H1 (cell line): ENCODE results near the gene MROH7. TPM values are rescaled to one million over a fixed set of nuclear protein-coding genes. Genes with fewer than 3 reads are reported as not detected.

Experiments used
- CTCF ChIA-PET: fragments of 300-600 bp; sonication (Branson Sonifier 250); formaldehyde crosslinking; loops from one replicate; lab custom pipeline; 2021; ENCODE audit not compliant: partially characterized antibody; lab: Charles Lee
- POLR2A ChIA-PET: fragments of 300-600 bp; sonication (Branson Sonifier 250); formaldehyde crosslinking; loops from one replicate; lab custom pipeline; 2021; ENCODE audit warnings: inconsistent platforms; ENCODE audit not compliant: partially characterized antibody; lab: Charles Lee
- DNase-seq, 2 experiments: peaks; one replicate each; pipeline versions ENCODE4 v3.0.0 to v3.0.0-alpha.2; 2010 to 2022; ENCODE audit warnings: low spot score in 2 of 2, low read depth in 1 of 2, mixed read lengths in 1 of 2
- FAIRE-seq: peaks from 2 replicates; lab custom pipeline; 2011; peaks lifted over from hg19 to GRCh38; lab: Jason Lieb, UNC
- H2AFZ ChIP-seq: 2 replicates; pipeline ENCODE4 v1.8.1; 2012; ENCODE audit warnings: low read length, inconsistent platforms
- H2AK5ac ChIP-seq: 2 replicates; pipeline ENCODE4 v1.6.1; 2013; ENCODE audit warnings: low read depth, low read length
- H2BK120ac ChIP-seq: replicated peaks from 2 replicates; pipeline ENCODE3; 2013; ENCODE audit warnings: low read depth, low read length, inconsistent platforms
- H2BK12ac ChIP-seq: 2 replicates; pipeline ENCODE4 v1.6.1; 2013; ENCODE audit warnings: low read depth, low read length
- H2BK15ac ChIP-seq: 2 replicates; pipeline ENCODE4 v1.6.1; 2013; ENCODE audit warnings: low read length
- H2BK20ac ChIP-seq: 2 replicates; pipeline ENCODE4 v1.6.1; 2013; ENCODE audit warnings: low read length
- H2BK5ac ChIP-seq: 2 replicates; pipeline ENCODE4 v1.6.1; 2013; ENCODE audit warnings: low read depth, low read length
- H3K14ac ChIP-seq: 2 replicates; pipeline ENCODE4 v1.6.1; 2013; ENCODE audit warnings: inconsistent platforms; ENCODE audit not compliant: insufficient read length
- H3K18ac ChIP-seq: 2 replicates; pipeline ENCODE4 v1.6.1; 2013; ENCODE audit warnings: low read length; ENCODE audit errors: extremely low read depth
- H3K23ac ChIP-seq: 2 replicates; pipeline ENCODE4 v1.6.1; 2013; ENCODE audit warnings: inconsistent platforms; ENCODE audit not compliant: insufficient read length
- H3K23me2 ChIP-seq: 2 replicates; pipeline ENCODE4 v1.6.1; 2013; ENCODE audit warnings: low read depth, low read length
- H3K27ac ChIP-seq: 2 replicates; pipeline ENCODE4 v1.6.1; 2011; ENCODE audit warnings: low read depth, low read length, inconsistent platforms
- H3K27me3 ChIP-seq, 4 experiments: replicated peaks in 1 of 4; 1 replicate in 1 of 4; 2 replicates in 3 of 4; pipeline versions ENCODE4 v1.6.1 to v1.8.1; 2011 to 2013; ENCODE audit warnings: low read length in 3 of 4, mild to moderate bottlenecking in 3 of 4, inconsistent platforms in 2 of 4, mixed read lengths in 2 of 4, moderate library complexity in 1 of 4; ENCODE audit not compliant: control insufficient read depth in 3 of 4, insufficient read depth in 3 of 4; ENCODE audit errors: extremely low read depth in 1 of 4
- H3K36me3 ChIP-seq, 4 experiments: 2 replicates each; pipeline versions ENCODE4 v1.6.1 to v1.8.1; 2011 to 2013; ENCODE audit warnings: mild to moderate bottlenecking in 4 of 4, low read length in 3 of 4, moderate library complexity in 2 of 4, control low read depth in 1 of 4, inconsistent platforms in 1 of 4; ENCODE audit not compliant: insufficient read depth in 4 of 4, control insufficient read depth in 2 of 4
- H3K4ac ChIP-seq: replicated peaks from 2 replicates; pipeline ENCODE3; 2013; ENCODE audit warnings: low read length, low read depth, mixed read lengths, inconsistent platforms; ENCODE audit not compliant: insufficient read length
- H3K4me1 ChIP-seq, 4 experiments: replicated peaks in 1 of 4; 1 replicate in 1 of 4; 2 replicates in 3 of 4; pipeline versions ENCODE4 v1.6.1 to v1.8.1; 2011 to 2013; ENCODE audit warnings: low read length in 3 of 4, inconsistent platforms in 2 of 4, mixed read lengths in 1 of 4; ENCODE audit not compliant: insufficient read depth in 4 of 4, control insufficient read depth in 3 of 4
- H3K4me2 ChIP-seq, 2 experiments: 2 replicates each; pipeline versions ENCODE4 v1.6.1 to v1.8.1; 2011 to 2013; ENCODE audit warnings: low read depth in 2 of 2, low read length in 2 of 2, control low read depth in 1 of 2, inconsistent platforms in 1 of 2, mild to moderate bottlenecking in 1 of 2; ENCODE audit not compliant: insufficient read depth in 1 of 2
- H3K4me3 ChIP-seq, 4 experiments: fragments of 200-600, 300-600 bp in 1 of 4; sonication (generic), shearing (Covaris generic), sonication (Bioruptor Twin) in 1 of 4; 2 replicates each; pipeline versions ENCODE4 v1.5.1 to v1.8.1; 2011 to 2016; ENCODE audit warnings: low read length in 4 of 4, low read depth in 3 of 4, control low read depth in 2 of 4, inconsistent platforms in 2 of 4, mild to moderate bottlenecking in 2 of 4, mixed read lengths in 1 of 4, moderate library complexity in 1 of 4; ENCODE audit not compliant: insufficient read depth in 2 of 4; ENCODE audit errors: extremely low read depth in 1 of 4
- H3K56ac ChIP-seq: replicated peaks from 2 replicates; pipeline ENCODE3; 2013; ENCODE audit warnings: low read depth, mild to moderate bottlenecking, mixed read lengths, low read length, inconsistent platforms; ENCODE audit not compliant: insufficient read length
- H3K79me1 ChIP-seq: 2 replicates; pipeline ENCODE4 v1.6.1; 2013; ENCODE audit warnings: low read depth, low read length, control low read depth
- H3K79me2 ChIP-seq, 2 experiments: 2 replicates each; pipeline versions ENCODE4 v1.6.1 to v1.8.1; 2012 to 2013; ENCODE audit warnings: low read length in 2 of 2, mild to moderate bottlenecking in 2 of 2, inconsistent platforms in 1 of 2; ENCODE audit not compliant: insufficient read depth in 2 of 2, control insufficient read depth in 1 of 2
- H3K9ac ChIP-seq, 4 experiments: replicated peaks in 1 of 4; 1 replicate in 1 of 4; 2 replicates in 3 of 4; pipeline versions ENCODE4 v1.6.1 to v1.8.1; 2011 to 2013; ENCODE audit warnings: low read depth in 3 of 4, low read length in 3 of 4, control low read depth in 2 of 4, mild to moderate bottlenecking in 2 of 4, moderate library complexity in 2 of 4, inconsistent platforms in 1 of 4; ENCODE audit errors: extremely low read depth in 1 of 4
- H3K9me3 ChIP-seq, 2 experiments: 2 replicates each; pipeline versions ENCODE4 v1.6.1 to v1.8.1; 2012 to 2013; ENCODE audit warnings: mild to moderate bottlenecking in 2 of 2, moderate library complexity in 2 of 2, control low read depth in 1 of 2, inconsistent platforms in 1 of 2, low read depth in 1 of 2, low read length in 1 of 2, mixed read lengths in 1 of 2; ENCODE audit not compliant: insufficient read depth in 2 of 2
- H4K20me1 ChIP-seq, 2 experiments: replicated peaks in 1 of 2; 2 replicates each; pipeline versions ENCODE3 to v1.8.1; 2011 to 2013; ENCODE audit warnings: inconsistent platforms in 2 of 2, low read length in 2 of 2, mild to moderate bottlenecking in 1 of 2; ENCODE audit not compliant: insufficient read depth in 2 of 2, control insufficient read depth in 1 of 2
- H4K5ac ChIP-seq: 2 replicates; pipeline ENCODE4 v1.6.1; 2013; ENCODE audit warnings: low read length, low read depth, mixed read lengths, inconsistent platforms; ENCODE audit not compliant: insufficient read length
- H4K8ac ChIP-seq: 2 replicates; pipeline ENCODE4 v1.8.0; 2013; ENCODE audit warnings: mild to moderate bottlenecking, moderate library complexity, low read length, inconsistent platforms; ENCODE audit not compliant: insufficient read depth; ENCODE audit errors: extremely low read depth
- H4K91ac ChIP-seq: replicated peaks from 2 replicates; pipeline ENCODE3; 2013; ENCODE audit warnings: low read length, mixed read lengths, inconsistent platforms; ENCODE audit not compliant: insufficient read length
- EZH2 ChIP-seq: fragments of 200-600 bp; sonication (generic); IDR thresholded peaks from 2 replicates; pipeline ENCODE4 v1.7.1; 2012; ENCODE audit warnings: low read depth, mild to moderate bottlenecking, moderate library complexity, low read length, inconsistent platforms; ENCODE audit not compliant: severe bottlenecking
- NRF1 ChIP-seq: IDR thresholded peaks from 2 replicates; pipeline ENCODE4 v1.6.1; 2011; ENCODE audit warnings: mild to moderate bottlenecking, low read depth, low read length, improper control_type of control experiment
- SIRT6 ChIP-seq: IDR thresholded peaks from one replicate; pipeline ENCODE4 v1.7.1; 2012; ENCODE audit warnings: low read length, inconsistent platforms
- YY1 ChIP-seq: IDR thresholded peaks from 2 replicates; pipeline ENCODE4 v1.6.1; 2011; ENCODE audit warnings: low read depth, mild to moderate bottlenecking, low read length
- WGBS, 2 experiments: shearing (Covaris generic) in 1 of 2; methylation state at CpG; one replicate each; pipeline versions ENCODE4 v1.1.6 to v1.1.7; 2013 to 2015; ENCODE audit warnings: low lambda C conversion rate in 2 of 2, mixed read lengths in 2 of 2, inconsistent platforms in 1 of 2, low coverage in 1 of 2, missing lambda C conversion rate in 1 of 2; ENCODE audit not compliant: insufficient replicate concordance in 2 of 2, insufficient coverage in 1 of 2, insufficient read length in 1 of 2; ENCODE audit errors: extremely low coverage in 1 of 2, missing lambda C conversion rate in 1 of 2; 5-methylcytosine and 5-hydroxymethylcytosine counted together
- polyA plus RNA-seq, 7 experiments: library from polyadenylated mRNA; depleted of rRNA in 3 of 7; stranded (reverse) in 5 of 7; unstranded in 2 of 7; fragments of >200 nt in 5 of 7; fragments of 200-250 nt in 2 of 7; gene quantifications; 1 replicate in 5 of 7; 2 replicates in 1 of 7; 4 replicates in 1 of 7; pipeline versions ENCODE4 v1.2.1 to v1.2.3, GENCODE V29; 2011 to 2013; ENCODE audit warnings: missing spikeins in 2 of 7, mixed read lengths in 2 of 7
- total RNA-seq: library from RNA; stranded (reverse); fragmentation: NEBNext Ultra II Directional; extraction: Animal tissue kit (Norgen Biotek cat#: 25700); gene quantifications from 2 replicates; pipeline ENCODE4 v1.2.1, GENCODE V29; 2021
- TF ChIP-seq, protein P1 (sequence below): IDR thresholded peaks from 2 replicates; pipeline ENCODE4 v1.6.1; 2012; ENCODE audit warnings: inconsistent platforms

Gene MROH7
- total and polyA plus RNA-seq, 2 of the 8 experiments (the other 6 are each of a cell fraction or from before 2014, with no cell fraction given), result 0.07 to 0.20 TPM

DNA sequence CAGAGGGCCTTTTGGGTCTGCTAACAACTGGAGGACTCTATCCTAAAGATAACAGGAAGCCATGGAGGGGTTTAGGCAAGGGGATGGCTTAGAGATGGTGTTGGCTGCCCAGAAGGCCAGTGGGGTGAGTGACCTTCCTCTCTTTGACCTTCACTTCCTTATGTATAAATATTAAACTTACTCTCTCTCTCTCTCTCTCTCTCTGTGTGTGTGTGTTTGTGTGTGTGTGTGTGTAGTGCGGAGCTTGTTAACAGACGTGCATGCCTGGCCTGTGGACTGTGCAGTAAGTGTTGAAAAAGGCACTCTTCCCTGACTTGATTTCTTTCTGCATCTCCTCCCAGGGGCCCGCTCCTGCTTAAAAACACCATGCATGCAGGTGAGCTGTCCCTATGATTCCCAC, 10.0 kb downstream of the MROH7 start:
- H3K9me3 ChIP-seq, result no peaks in the 10 kb centered on the region
- ChIA-PET CTCF (interaction anchor here (0.6 to 1.7 kb wide), 4 partner anchors 16 to 495 kb away, joined by 3 to 8 read pairs (median 3); no protein-coding TSS in a partner anchor), POLR2A (no interaction called here)
- 85% methylated on average over 3 of the region's 3 CpGs; no CpG with 5 or more reads in 1 of the 2 experiments for WGBS, 2 experiments
- FAIRE-seq (no peak), DNase-seq (no peak)
- H2AK5ac ChIP-seq, result no peak overlapping the region
- H3K18ac ChIP-seq, result no peak overlapping the region
- no peaks in the 10 kb centered on the region for H4K20me1 ChIP-seq
- no peaks in the 10 kb centered on the region for H3K79me2 ChIP-seq
- H4K91ac ChIP-seq, result no peak overlapping the region
- H3K23me2 ChIP-seq, result no peaks in the 10 kb centered on the region
- H2BK12ac ChIP-seq, result no peak overlapping the region
- no peak for TF ChIP-seq YY1
- TF ChIP-seq NRF1, result no peak
- TF ChIP-seq, protein P1, sequence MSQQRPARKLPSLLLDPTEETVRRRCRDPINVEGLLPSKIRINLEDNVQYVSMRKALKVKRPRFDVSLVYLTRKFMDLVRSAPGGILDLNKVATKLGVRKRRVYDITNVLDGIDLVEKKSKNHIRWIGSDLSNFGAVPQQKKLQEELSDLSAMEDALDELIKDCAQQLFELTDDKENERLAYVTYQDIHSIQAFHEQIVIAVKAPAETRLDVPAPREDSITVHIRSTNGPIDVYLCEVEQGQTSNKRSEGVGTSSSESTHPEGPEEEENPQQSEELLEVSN, result no peak
- no peak for TF ChIP-seq SIRT6
- no peak for TF ChIP-seq EZH2
- no peak overlapping the region for H3K56ac ChIP-seq
- no peak overlapping the region for H3K4me3 ChIP-seq
- H3K9ac ChIP-seq, result no peak overlapping the region
- no peak overlapping the region for H3K23ac ChIP-seq
- H2BK5ac ChIP-seq, result no peak overlapping the region
- no peak overlapping the region for H3K27ac ChIP-seq
- H3K27me3 ChIP-seq, result peaks cover 0 to 3% (median 0%) of the 10 kb centered on the region in 4 experiments; a peak in 3 of 7 replicates
- H2BK20ac ChIP-seq, result no peak overlapping the region
- H3K79me1 ChIP-seq, result no peaks in the 10 kb centered on the region
- H2BK15ac ChIP-seq, result no peak overlapping the region
- no peak overlapping the region for H3K4ac ChIP-seq
- H2BK120ac ChIP-seq, result no peak overlapping the region
- H3K4me1 ChIP-seq, result 0 out of 7 replicates have a peak, but pooled peaks cover 0 to 2% (median 0%) of the 10 kb centered on the region in 4 experiments
- H3K14ac ChIP-seq, result no peak overlapping the region
- H2AFZ ChIP-seq, result no peak overlapping the region
- no peak overlapping the region for H3K4me2 ChIP-seq
- no peak overlapping the region; the same call in 1 of the 2 replicates for H4K8ac ChIP-seq
- H4K5ac ChIP-seq, result no peak overlapping the region
- no peaks in the 10 kb centered on the region for H3K36me3 ChIP-seq
